ENCODE measurements around the gene AADACL3.
"Not testable (repeated sequence)": the region's sequence is repeated elsewhere in the genome, so short reads cannot be mapped to it uniquely, and the experiment has no call there.

GRCh38 chr1:12731084-12731483 is 15.2 kb downstream of the AADACL3 start:
- TF ChIP-seq, protein P1, sequence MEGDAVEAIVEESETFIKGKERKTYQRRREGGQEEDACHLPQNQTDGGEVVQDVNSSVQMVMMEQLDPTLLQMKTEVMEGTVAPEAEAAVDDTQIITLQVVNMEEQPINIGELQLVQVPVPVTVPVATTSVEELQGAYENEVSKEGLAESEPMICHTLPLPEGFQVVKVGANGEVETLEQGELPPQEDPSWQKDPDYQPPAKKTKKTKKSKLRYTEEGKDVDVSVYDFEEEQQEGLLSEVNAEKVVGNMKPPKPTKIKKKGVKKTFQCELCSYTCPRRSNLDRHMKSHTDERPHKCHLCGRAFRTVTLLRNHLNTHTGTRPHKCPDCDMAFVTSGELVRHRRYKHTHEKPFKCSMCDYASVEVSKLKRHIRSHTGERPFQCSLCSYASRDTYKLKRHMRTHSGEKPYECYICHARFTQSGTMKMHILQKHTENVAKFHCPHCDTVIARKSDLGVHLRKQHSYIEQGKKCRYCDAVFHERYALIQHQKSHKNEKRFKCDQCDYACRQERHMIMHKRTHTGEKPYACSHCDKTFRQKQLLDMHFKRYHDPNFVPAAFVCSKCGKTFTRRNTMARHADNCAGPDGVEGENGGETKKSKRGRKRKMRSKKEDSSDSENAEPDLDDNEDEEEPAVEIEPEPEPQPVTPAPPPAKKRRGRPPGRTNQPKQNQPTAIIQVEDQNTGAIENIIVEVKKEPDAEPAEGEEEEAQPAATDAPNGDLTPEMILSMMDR (IDR thresholded peaks at IDR 0.05) = not testable (repeated sequence)
- TF ChIP-seq POLR2A (IDR thresholded peaks at IDR 0.05) = not testable (repeated sequence)

Measured in uterus (tissue), 2 donors.